Mucosa of rectum (tissue), 2 donors: Measurements from ENCODE around the gene IFT27.
"Not testable (repeated sequence)": the region's sequence is repeated elsewhere in the genome, so short reads cannot be mapped to it uniquely, and the experiment has no call there.

Experiments
- H3K27ac ChIP-seq, 2 donors: one replicate each; pipeline ENCODE4 v1.7.0; 2013; ENCODE audit warnings: inconsistent platforms in 2 of 2, low read depth in 2 of 2, low read length in 2 of 2
- H3K27me3 ChIP-seq, 2 donors: one replicate each; pipeline ENCODE4 v1.7.0; 2013; ENCODE audit warnings: low read length in 2 of 2; ENCODE audit not compliant: control insufficient read depth in 2 of 2, insufficient read depth in 2 of 2
- H3K36me3 ChIP-seq, 2 donors: one replicate each; pipeline ENCODE4 v1.7.0; 2013; ENCODE audit warnings: low read length in 2 of 2; ENCODE audit not compliant: control insufficient read depth in 2 of 2, insufficient read depth in 2 of 2
- H3K4me1 ChIP-seq, 2 donors: one replicate each; pipeline ENCODE4 v1.7.0; 2013; ENCODE audit warnings: low read length in 2 of 2, mild to moderate bottlenecking in 1 of 2; ENCODE audit not compliant: control insufficient read depth in 2 of 2, insufficient read depth in 2 of 2
- H3K4me3 ChIP-seq, 2 donors: one replicate each; pipeline ENCODE4 v1.7.0; 2013; ENCODE audit warnings: low read length in 2 of 2
- H3K9ac ChIP-seq, 2 donors: one replicate each; pipeline ENCODE4 v1.7.0; 2013; ENCODE audit warnings: low read length in 2 of 2, low read depth in 1 of 2, mild to moderate bottlenecking in 1 of 2
- H3K9me3 ChIP-seq, 2 donors: one replicate each; pipeline ENCODE4 v1.7.0; 2013; ENCODE audit warnings: low read length in 2 of 2; ENCODE audit not compliant: control insufficient read depth in 2 of 2
- donor health status: healthy.
- donor health status: Normal muscosa, but diverticular disease.

IFT27 gene

DNA sequence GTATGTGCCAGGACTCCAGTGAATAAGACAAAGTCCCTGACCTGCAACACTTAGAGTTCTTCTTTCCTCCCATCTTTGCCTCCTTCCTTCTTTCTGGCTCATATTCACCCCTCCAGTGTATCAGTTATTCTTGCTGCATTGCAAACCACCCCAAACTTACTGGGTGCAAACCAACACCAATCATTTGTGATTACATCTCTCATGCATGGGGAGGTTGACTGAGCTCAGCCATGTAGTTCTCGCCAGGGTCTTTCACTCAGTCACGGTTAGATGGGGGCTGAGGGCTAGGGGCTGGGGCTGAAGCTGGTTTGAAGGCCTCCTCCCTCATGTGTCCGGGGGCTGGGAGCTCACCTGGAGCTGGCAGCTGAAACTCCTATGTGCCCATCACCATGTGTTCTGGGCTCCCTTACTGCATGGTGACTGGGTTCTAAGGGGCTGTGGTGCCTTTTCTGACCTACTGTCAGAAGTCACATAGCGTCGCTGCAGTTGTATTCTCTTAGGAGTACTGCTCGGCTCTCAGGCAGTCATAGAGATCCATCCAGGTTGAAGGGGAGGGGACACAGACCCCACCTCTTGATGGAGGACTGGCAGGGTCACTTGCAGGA lies 37.4 kb downstream of the IFT27 start:
- H3K27ac ChIP-seq, result peak overlapping the region in 1 of 2 donors; percentile 27

DNA sequence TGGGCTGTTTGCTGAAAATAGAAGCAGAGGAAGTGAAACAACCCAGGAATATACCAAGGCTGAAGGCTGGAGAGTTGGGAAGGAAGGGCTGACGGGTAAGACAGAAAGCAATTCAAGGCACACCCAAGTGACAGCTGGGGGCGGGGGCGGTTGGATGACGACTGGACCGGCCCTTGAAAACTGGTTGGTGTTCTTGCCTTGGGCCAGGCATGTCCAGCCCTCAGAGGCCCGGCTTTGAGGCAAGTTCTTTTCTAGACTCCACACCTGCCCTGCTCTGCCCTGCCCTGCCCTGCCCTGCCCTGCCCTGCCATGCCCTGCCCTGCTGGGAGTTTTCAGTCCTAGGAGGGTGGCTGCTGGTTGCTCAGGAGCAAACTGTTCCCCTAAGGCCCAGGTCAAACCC lies 38.1 kb downstream of the IFT27 start:
- Histone ChIP-seq H3K27me3 (peaks cover 0 to 1% of the 10 kb centered on the region in 2 donors), H3K9me3 (no peaks in the 10 kb centered on the region), H3K4me3 (no peak overlapping the region)

More for the DNA sequence above, 37.4 kb downstream of the IFT27 start:
- Histone ChIP-seq H3K4me1 (peaks cover 0 to 9% of the 10 kb centered on the region in 2 donors), H3K27me3 (no peaks in the 10 kb centered on the region), H3K9me3 (no peaks in the 10 kb centered on the region), H3K36me3 (no peaks in the 10 kb centered on the region), H3K9ac (no peak overlapping the region), H3K4me3 (no peak overlapping the region)

GRCh38 chr22:36736701-36737320 lies 39.1 kb downstream of the IFT27 start:
- Histone ChIP-seq H3K36me3 (no peaks in the 10 kb centered on the region), H3K9me3 (no peaks in the 10 kb centered on the region), H3K4me3 (no peak overlapping the region), H3K27me3 (peaks cover 0 to 3% of the 10 kb centered on the region in 2 donors), H3K27ac (no peak overlapping the region), H3K4me1 (peaks cover 0 to 9% of the 10 kb centered on the region in 2 donors), H3K9ac (no peak overlapping the region)

More for the DNA sequence above, 38.1 kb downstream of the IFT27 start:
- Histone ChIP-seq H3K9ac (no peak overlapping the region), H3K36me3 (no peaks in the 10 kb centered on the region), H3K4me1 (peaks cover 0 to 9% of the 10 kb centered on the region in 2 donors), H3K27ac (peak overlapping the region in 1 of 2 donors; percentile 27)

- Histone ChIP-seq H3K27ac (no peak overlapping the region), H3K9me3 (no peaks in the 10 kb centered on the region), H3K4me3 (no peak overlapping the region), H3K4me1 (peaks cover 0 to 9% of the 10 kb centered on the region in 2 donors), H3K36me3 (no peaks in the 10 kb centered on the region), H3K9ac (no peak overlapping the region), H3K27me3 (peaks cover 0 to 5% of the 10 kb centered on the region in 2 donors)
These were observed 41.5 kb downstream of the IFT27 start for GRCh38 chr22:36734171-36735058.

- Histone ChIP-seq H3K9me3 (no peaks in the 10 kb centered on the region), H3K36me3 (no peaks in the 10 kb centered on the region), H3K9ac (no peak overlapping the region), H3K4me3 (no peak overlapping the region), H3K4me1 (peaks cover 0 to 9% of the 10 kb centered on the region in 2 donors), H3K27ac (no peak overlapping the region), H3K27me3 (peaks cover 0 to 7% of the 10 kb centered on the region in 2 donors)
These were observed 42.6 kb downstream of the IFT27 start for GRCh38 chr22:36733271-36733670.

GRCh38 chr22:36732609-36733008 lies 43.3 kb downstream of the IFT27 start:
- Histone ChIP-seq H3K36me3 (no peaks in the 10 kb centered on the region), H3K4me1 (peaks cover 0 to 8% of the 10 kb centered on the region in 2 donors), H3K9me3 (no peaks in the 10 kb centered on the region), H3K9ac (no peak overlapping the region), H3K27ac (no peak overlapping the region), H3K4me3 (no peak overlapping the region), H3K27me3 (peaks cover 0 to 11% of the 10 kb centered on the region in 2 donors)

DNA sequence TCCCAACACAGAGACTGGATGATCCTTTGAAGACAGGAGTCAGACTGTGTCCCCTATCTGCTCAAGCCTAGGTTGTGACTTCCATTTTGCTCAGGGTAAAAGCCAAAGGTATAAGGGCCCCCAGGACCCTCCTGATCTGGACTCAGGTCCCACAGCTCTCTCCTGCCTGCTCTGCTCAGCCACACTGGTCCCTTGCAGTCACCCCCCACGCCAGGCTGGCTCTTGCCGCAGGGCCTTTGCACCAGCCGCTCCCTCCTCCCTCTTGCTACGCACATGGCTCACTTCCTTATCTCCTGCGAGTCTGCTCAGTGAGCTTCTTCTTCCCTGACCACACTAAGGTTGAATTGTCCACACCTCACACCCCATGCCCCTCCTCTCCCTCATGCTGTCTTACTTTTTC lies 44.0 kb downstream of the IFT27 start:
- Histone ChIP-seq H3K9ac (no peak overlapping the region), H3K27ac (no peak overlapping the region), H3K27me3 (peaks cover 0 to 11% of the 10 kb centered on the region in 2 donors)

DNA sequence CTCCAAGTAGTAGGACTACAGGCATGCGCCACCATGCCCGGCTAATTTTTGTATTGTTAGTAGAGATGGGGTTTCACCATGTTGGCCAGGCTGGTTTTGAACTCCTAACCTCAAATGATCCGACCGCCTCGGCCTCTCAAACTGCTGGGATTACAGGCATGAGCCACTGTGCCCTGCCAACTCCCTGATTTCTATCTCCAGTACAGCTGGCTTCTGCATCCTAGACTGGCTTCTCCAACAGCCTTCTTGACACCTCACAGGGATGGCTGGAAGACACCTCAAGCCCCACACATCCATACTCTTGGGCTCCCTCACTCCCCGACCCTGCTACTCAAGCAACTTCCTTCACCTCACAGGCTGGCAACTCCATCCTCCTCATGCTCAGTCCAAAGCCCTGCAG lies 44.6 kb downstream of the IFT27 start:
- not testable (repeated sequence) for H3K36me3 ChIP-seq, H3K9me3 ChIP-seq, H3K27ac ChIP-seq, H3K4me3 ChIP-seq, H3K9ac ChIP-seq, H3K4me1 ChIP-seq
- H3K27me3 ChIP-seq, result peaks cover 0 to 11% of the 10 kb centered on the region in 2 donors

More for the DNA sequence above, 44.0 kb downstream of the IFT27 start:
- no peak overlapping the region for H3K4me3 ChIP-seq
- H3K4me1 ChIP-seq, result peaks cover 0 to under 1% of the 10 kb centered on the region in 2 donors
- no peaks in the 10 kb centered on the region for H3K9me3 ChIP-seq
- no peaks in the 10 kb centered on the region for H3K36me3 ChIP-seq

DNA sequence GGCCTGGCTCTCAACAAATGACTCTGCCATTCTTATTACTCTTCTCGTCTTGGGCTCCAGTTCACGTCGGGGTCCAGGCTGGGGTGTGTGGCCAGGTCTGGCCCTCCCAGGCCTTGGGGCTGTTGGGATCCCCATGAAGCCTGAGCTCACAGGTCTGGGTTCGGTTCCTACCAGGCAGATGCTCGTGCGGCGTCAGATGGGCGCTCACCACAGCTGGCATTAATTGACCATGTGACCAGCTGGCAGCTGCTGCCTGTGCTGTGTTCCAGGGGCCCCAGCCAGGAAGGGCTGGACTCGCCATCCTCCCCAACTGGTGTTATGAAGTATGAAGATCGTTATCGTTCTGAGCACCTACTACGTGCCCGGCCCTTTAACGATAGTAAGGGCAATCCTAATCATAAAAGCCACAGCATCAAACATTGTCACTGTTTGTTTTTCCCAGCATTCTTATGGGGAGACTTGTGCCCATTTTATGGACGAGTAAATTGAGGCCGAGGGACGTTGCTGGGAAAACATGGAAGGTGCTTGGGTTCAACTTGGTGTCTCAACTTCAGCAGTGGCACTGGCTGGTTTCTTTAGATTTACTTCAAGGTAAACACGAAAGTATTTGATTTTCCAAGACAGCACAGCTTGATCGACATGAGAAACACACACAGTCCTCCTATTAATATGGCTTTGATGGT lies 45.6 kb downstream of the IFT27 start:
- Histone ChIP-seq H3K27ac (no peak overlapping the region), H3K27me3 (peaks cover 2 to 11% of the 10 kb centered on the region in 2 donors), H3K4me1 (no peaks in the 10 kb centered on the region), H3K9me3 (no peaks in the 10 kb centered on the region), H3K36me3 (no peaks in the 10 kb centered on the region), H3K9ac (no peak overlapping the region), H3K4me3 (no peak overlapping the region)
